Natural killer cell (primary cell): ENCODE data around the gene CNKSR3. TPM values are rescaled to one million over a fixed set of nuclear protein-coding genes. Genes with fewer than 3 reads are reported as not detected.
A peak's percentile ranks its signal among the peaks of the same experiment; 100 is the strongest.

Source experiments
- ATAC-seq, 3 donors: fragments of 150-1000 bp in 2 of 3; fragments of 200-7000 bp in 1 of 3; cut with Tn5 transposase; 1 replicate in 1 of 3; 2 replicates in 2 of 3; pipeline ENCODE4 v1.10.0; 2021; ENCODE audit warnings: mild to moderate bottlenecking in 2 of 3, moderate library complexity in 2 of 3
- DNase-seq, 2 donors: peaks; one replicate each; pipeline versions ENCODE4 v3.0.0 to v3.0.0-alpha.2; 2013 to 2021; ENCODE audit warnings: mixed read lengths in 1 of 2
- H3K27ac ChIP-seq: one replicate; pipeline ENCODE4 v1.5.1; 2013; ENCODE audit warnings: mild to moderate bottlenecking, low read length
- H3K27me3 ChIP-seq: one replicate; pipeline ENCODE4 v1.6.1; 2013; ENCODE audit warnings: low read length; ENCODE audit not compliant: control insufficient read depth, insufficient read depth
- H3K36me3 ChIP-seq: one replicate; pipeline ENCODE4 v1.6.1; 2013; ENCODE audit warnings: low read length; ENCODE audit not compliant: control insufficient read depth, insufficient read depth
- H3K4me1 ChIP-seq: one replicate; pipeline ENCODE4 v1.6.1; 2013; ENCODE audit warnings: low read length; ENCODE audit not compliant: control insufficient read depth, insufficient read depth
- H3K4me3 ChIP-seq: one replicate; pipeline ENCODE4 v1.5.1; 2013; ENCODE audit warnings: low read length
- H3K9me3 ChIP-seq: one replicate; pipeline ENCODE4 v1.6.1; 2013; ENCODE audit warnings: low read length; ENCODE audit not compliant: control insufficient read depth, insufficient read depth
- H3K27ac Mint-ChIP-seq, 2 donors: one replicate each; pipeline ENCODE4 v1.8.0; 2022; ENCODE audit warnings: mild to moderate bottlenecking in 2 of 2, mixed read lengths in 2 of 2, moderate library complexity in 1 of 2
- H3K27me3 Mint-ChIP-seq, 2 donors: one replicate each; pipeline ENCODE4 v1.8.0; 2022; ENCODE audit warnings: low read depth in 2 of 2, mixed read lengths in 2 of 2
- H3K36me3 Mint-ChIP-seq: one replicate; pipeline ENCODE4 v1.8.0; 2022; ENCODE audit warnings: mixed read lengths
- H3K4me1 Mint-ChIP-seq, 2 donors: one replicate each; pipeline ENCODE4 v1.8.0; 2022; ENCODE audit warnings: mixed read lengths in 2 of 2
- H3K4me3 Mint-ChIP-seq: one replicate; pipeline ENCODE4 v1.8.0; 2022; ENCODE audit warnings: mild to moderate bottlenecking, moderate library complexity, mixed read lengths
- H3K9me3 Mint-ChIP-seq, 2 donors: one replicate each; pipeline ENCODE4 v1.8.0; 2022; ENCODE audit warnings: mixed read lengths in 2 of 2
- CTCF ChIP-seq: fragments of 200-600 bp; IDR thresholded peaks from one replicate; pipeline ENCODE4 v1.8.0; 2022; ENCODE audit warnings: antibody characterized with exemption
- WGBS: methylation state at CpG from one replicate; pipeline ENCODE4 v1.1.7; 2013; ENCODE audit warnings: missing lambda C conversion rate; ENCODE audit not compliant: insufficient coverage; 5-methylcytosine and 5-hydroxymethylcytosine counted together
- intact Hi-C: fragments of 100-400 bp; cut with micrococcal nuclease; formaldehyde crosslinking; loops from one replicate; pipeline ENCODE4 v1.14.2; 2022
- total RNA-seq, 4 donors: library from RNA; stranded (reverse); fragments of 120-200 nt in 1 of 4; gene quantifications; one replicate each; pipeline versions ENCODE4 v1.2.3 to v1.2.4, GENCODE V29; 2013 to 2022

Gene CNKSR3
- total RNA-seq, 3 donors from 2014 or later (not counting 1 experiment from before 2014, with no cell fraction given): 0.18 TPM; not detected in 2

GRCh38 chr6:154359679-154360078 lies 150.8 kb downstream of the CNKSR3 start:
- intact Hi-C loops: no loop called here
- no peak for TF ChIP-seq CTCF
- WGBS: 87% methylated on average over 4 of the region's 4 CpGs
- Histone ChIP-seq H3K4me3 (no peak overlapping the region), H3K4me1 (peaks cover 3% of the 10 kb centered on the region), H3K27ac (no peak overlapping the region), H3K9me3 (no peaks in the 10 kb centered on the region), H3K27me3 (no peaks in the 10 kb centered on the region), H3K36me3 (no peaks in the 10 kb centered on the region)
- H3K9me3 Mint-ChIP-seq: peaks cover under 1% of the 10 kb centered on the region in 2 donors
- H3K27ac Mint-ChIP-seq: no peak overlapping the region
- no peak for ATAC-seq
- DNase-seq: no peak
- no peaks in the 10 kb centered on the region for H3K36me3 Mint-ChIP-seq
- H3K4me1 Mint-ChIP-seq: peaks cover 7 to 14% of the 10 kb centered on the region in 2 donors
- H3K4me3 Mint-ChIP-seq: no peak overlapping the region
- H3K27me3 Mint-ChIP-seq: peaks cover 6 to 11% of the 10 kb centered on the region in 2 donors

- Mint-ChIP-seq H3K9me3 (peaks cover 5 to 6% of the 10 kb centered on the region in 2 donors), H3K4me3 (no peak overlapping the region), H3K27ac (no peak overlapping the region), H3K4me1 (peaks cover 7 to 20% of the 10 kb centered on the region in 2 donors), H3K27me3 (peaks cover 6 to 12% of the 10 kb centered on the region in 2 donors), H3K36me3 (no peaks in the 10 kb centered on the region)
- 24% methylated on average over 7 of the region's 10 CpGs for WGBS
- peaks cover 3% of the 10 kb centered on the region for H3K4me1 ChIP-seq
- H3K4me3 ChIP-seq: no peak overlapping the region
- TF ChIP-seq CTCF: no peak
- DNase-seq (peak in 1 of 2 donors; percentile 14), ATAC-seq (peak in 2 of 3 donors; percentile 24 to 42)
- intact Hi-C loops: no loop called here
- no peaks in the 10 kb centered on the region for H3K36me3 ChIP-seq
- H3K27me3 ChIP-seq: no peaks in the 10 kb centered on the region
- no peaks in the 10 kb centered on the region for H3K9me3 ChIP-seq
- H3K27ac ChIP-seq: no peak overlapping the region
These were observed 151.3 kb downstream of the CNKSR3 start for GRCh38 chr6:154359161-154359574.

GRCh38 chr6:154358019-154358545 lies 152.4 kb downstream of the CNKSR3 start:
- no peak for ATAC-seq
- Histone ChIP-seq H3K27me3 (no peaks in the 10 kb centered on the region), H3K36me3 (no peaks in the 10 kb centered on the region), H3K4me3 (no peak overlapping the region), H3K9me3 (no peaks in the 10 kb centered on the region), H3K4me1 (peaks cover 7% of the 10 kb centered on the region), H3K27ac (no peak overlapping the region)
- Mint-ChIP-seq H3K36me3 (no peaks in the 10 kb centered on the region), H3K27ac (no peak overlapping the region), H3K4me3 (no peak overlapping the region), H3K9me3 (peaks cover 7 to 8% of the 10 kb centered on the region in 2 donors), H3K27me3 (peaks cover 6 to 10% of the 10 kb centered on the region in 2 donors), H3K4me1 (peaks cover 7 to 23% of the 10 kb centered on the region in 2 donors)
- WGBS: 90% methylated on average over 4 of the region's 5 CpGs
- no peak for DNase-seq
- TF ChIP-seq CTCF: no peak
- intact Hi-C loops: no loop called here

GRCh38 chr6:154356690-154357089 lies 153.8 kb downstream of the CNKSR3 start, which contains the start of gene IPCEF1:
Gene IPCEF1 (minus strand): TSS chr6:154356803. CDS start chr6:154265947, 90,856 bp downstream.
- H3K4me1 ChIP-seq: peaks cover 7% of the 10 kb centered on the region
- Mint-ChIP-seq H3K9me3 (peaks cover 7 to 8% of the 10 kb centered on the region in 2 donors), H3K4me1 (peaks cover 7 to 23% of the 10 kb centered on the region in 2 donors), H3K27ac (no peak within 1 kb of the TSS), H3K36me3 (no peaks in the 10 kb centered on the region), H3K4me3 (no peak within 1 kb of the TSS), H3K27me3 (peaks cover 6 to 10% of the 10 kb centered on the region in 2 donors)
- no peak for TF ChIP-seq CTCF
- intact Hi-C loops: no loop called here
- H3K36me3 ChIP-seq: no peaks in the 10 kb centered on the region
- H3K27me3 ChIP-seq: no peaks in the 10 kb centered on the region
- H3K27ac ChIP-seq: peak within 1 kb of the TSS; percentile 15
- no peak within 1 kb of the TSS for H3K4me3 ChIP-seq
- 37% methylated on average over 3 of the region's 3 CpGs for WGBS
- DNase-seq (no peak), ATAC-seq (peak in 1 of 3 donors; percentile 52)
- no peaks in the 10 kb centered on the region for H3K9me3 ChIP-seq
